ENCODE data around the gene IFT43. TPM values are rescaled to one million over a fixed set of nuclear protein-coding genes. Genes with fewer than 3 reads are reported as not detected.

IFT43 gene
- total RNA-seq, 1 experiment from 2014 or later = 24.2 TPM

GRCh38 chr14:76015668-76016067, 30.1 kb downstream of the IFT43 start:
- POLR2A ChIA-PET = no interaction called here
- ATAC-seq = no peak

More at GRCh38 chr14:76015668-76016067, 30.1 kb downstream of the IFT43 start:
- H3K79me2 ChIP-seq (ENCODE audit: insufficient read depth, low read length) = no peaks in the 10 kb centered on the region; the same call in 1 of the 2 replicates
- CTCF ChIA-PET = no interaction called here
- H3K27ac ChIP-seq (ENCODE audit: low read depth, low read length) = no peak overlapping the region
- no peaks in the 10 kb centered on the region for H3K9me3 ChIP-seq (ENCODE audit: control insufficient read depth in 1 of 2, insufficient read depth in 1 of 2, low read depth in 1 of 2, low read length in 2 of 2)
- no peak overlapping the region for H3K4me3 ChIP-seq (replicated peaks in 1 of 2; ENCODE audit: low read depth in 1 of 2, low read length in 2 of 2)
- intact Hi-C loops (cut with micrococcal nuclease) = no loop called here
- H3K4me2 ChIP-seq (ENCODE audit: low read length) = no peak overlapping the region
- RAD21 ChIA-PET (ENCODE audit: low non-redundant PET in 1 of 2, low total read pairs in 2 of 2, uncharacterized antibody in 2 of 2, unreplicated experiment in 2 of 2) = no interaction called here
- TF ChIP-seq REST (IDR thresholded peaks at IDR 0.05; ENCODE audit: low read depth) = no peak
- TF ChIP-seq, protein P1, sequence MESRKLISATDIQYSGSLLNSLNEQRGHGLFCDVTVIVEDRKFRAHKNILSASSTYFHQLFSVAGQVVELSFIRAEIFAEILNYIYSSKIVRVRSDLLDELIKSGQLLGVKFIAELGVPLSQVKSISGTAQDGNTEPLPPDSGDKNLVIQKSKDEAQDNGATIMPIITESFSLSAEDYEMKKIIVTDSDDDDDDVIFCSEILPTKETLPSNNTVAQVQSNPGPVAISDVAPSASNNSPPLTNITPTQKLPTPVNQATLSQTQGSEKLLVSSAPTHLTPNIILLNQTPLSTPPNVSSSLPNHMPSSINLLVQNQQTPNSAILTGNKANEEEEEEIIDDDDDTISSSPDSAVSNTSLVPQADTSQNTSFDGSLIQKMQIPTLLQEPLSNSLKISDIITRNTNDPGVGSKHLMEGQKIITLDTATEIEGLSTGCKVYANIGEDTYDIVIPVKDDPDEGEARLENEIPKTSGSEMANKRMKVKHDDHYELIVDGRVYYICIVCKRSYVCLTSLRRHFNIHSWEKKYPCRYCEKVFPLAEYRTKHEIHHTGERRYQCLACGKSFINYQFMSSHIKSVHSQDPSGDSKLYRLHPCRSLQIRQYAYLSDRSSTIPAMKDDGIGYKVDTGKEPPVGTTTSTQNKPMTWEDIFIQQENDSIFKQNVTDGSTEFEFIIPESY (IDR thresholded peaks at IDR 0.05; ENCODE audit: extremely low read depth, insufficient replicate concordance, low read length) = no peak
- no peak for TF ChIP-seq ZFX (IDR thresholded peaks at IDR 0.05)
- no peak for TF ChIP-seq SP1 (IDR thresholded peaks at IDR 0.05; ENCODE audit: low read depth)
- TF ChIP-seq JUND (IDR thresholded peaks at IDR 0.05) = no peak
- no peak for TF ChIP-seq RAD21 (IDR thresholded peaks at IDR 0.05; ENCODE audit: low read depth)
- no peak for TF ChIP-seq CBX3 (IDR thresholded peaks at IDR 0.05; ENCODE audit: low read depth)
- TF ChIP-seq, protein P2, sequence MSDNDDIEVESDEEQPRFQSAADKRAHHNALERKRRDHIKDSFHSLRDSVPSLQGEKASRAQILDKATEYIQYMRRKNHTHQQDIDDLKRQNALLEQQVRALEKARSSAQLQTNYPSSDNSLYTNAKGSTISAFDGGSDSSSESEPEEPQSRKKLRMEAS (IDR thresholded peaks at IDR 0.05) = no peak
- TF ChIP-seq ELF1 (IDR thresholded peaks at IDR 0.05; ENCODE audit: borderline replicate concordance, low read depth) = no peak
- no peak for TF ChIP-seq FOSL1 (IDR thresholded peaks at IDR 0.05; ENCODE audit: low read depth)
- no peak for TF ChIP-seq TCF7L2 (IDR thresholded peaks at IDR 0.05; ENCODE audit: borderline replicate concordance, extremely low read depth, insufficient read depth, insufficient read length)
- TF ChIP-seq CEBPB (IDR thresholded peaks at IDR 0.05; ENCODE audit: low read depth) = no peak
- TF ChIP-seq ZNF274 (IDR thresholded peaks at IDR 0.05; ENCODE audit: low read depth, low read length) = no peak
- TF ChIP-seq, protein P3, sequence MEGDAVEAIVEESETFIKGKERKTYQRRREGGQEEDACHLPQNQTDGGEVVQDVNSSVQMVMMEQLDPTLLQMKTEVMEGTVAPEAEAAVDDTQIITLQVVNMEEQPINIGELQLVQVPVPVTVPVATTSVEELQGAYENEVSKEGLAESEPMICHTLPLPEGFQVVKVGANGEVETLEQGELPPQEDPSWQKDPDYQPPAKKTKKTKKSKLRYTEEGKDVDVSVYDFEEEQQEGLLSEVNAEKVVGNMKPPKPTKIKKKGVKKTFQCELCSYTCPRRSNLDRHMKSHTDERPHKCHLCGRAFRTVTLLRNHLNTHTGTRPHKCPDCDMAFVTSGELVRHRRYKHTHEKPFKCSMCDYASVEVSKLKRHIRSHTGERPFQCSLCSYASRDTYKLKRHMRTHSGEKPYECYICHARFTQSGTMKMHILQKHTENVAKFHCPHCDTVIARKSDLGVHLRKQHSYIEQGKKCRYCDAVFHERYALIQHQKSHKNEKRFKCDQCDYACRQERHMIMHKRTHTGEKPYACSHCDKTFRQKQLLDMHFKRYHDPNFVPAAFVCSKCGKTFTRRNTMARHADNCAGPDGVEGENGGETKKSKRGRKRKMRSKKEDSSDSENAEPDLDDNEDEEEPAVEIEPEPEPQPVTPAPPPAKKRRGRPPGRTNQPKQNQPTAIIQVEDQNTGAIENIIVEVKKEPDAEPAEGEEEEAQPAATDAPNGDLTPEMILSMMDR (IDR thresholded peaks at IDR 0.05 in 2 of 3, conservative IDR thresholded peaks at IDR 0.05 in 1 of 3; ENCODE audit: borderline replicate concordance in 1 of 3, insufficient read depth in 1 of 3, low read depth in 2 of 3, low read length in 2 of 3) = no peak
- TF ChIP-seq EZH2 (IDR thresholded peaks at IDR 0.05) = no peak
- no peak for DNase-seq (ENCODE audit: low read depth, low spot score)
- H3K27me3 ChIP-seq (ENCODE audit: insufficient read depth, low read length) = no peaks in the 10 kb centered on the region
- H2AFZ ChIP-seq (ENCODE audit: low read depth, low read length, poor library complexity, severe bottlenecking) = no peak overlapping the region
- no TSS peak for BruUV-seq (replicated peaks)
- H3K9me2 ChIP-seq (ENCODE audit: insufficient read depth) = no peaks in the 10 kb centered on the region
- H3K36me3 ChIP-seq (ENCODE audit: control insufficient read depth in 1 of 2, insufficient read depth in 2 of 2, low read length in 2 of 2) = peaks cover 0 to 3% of the 10 kb centered on the region in 2 experiments; a peak in 2 of 4 replicates
- no peak overlapping the region for H3K9ac ChIP-seq (ENCODE audit: low read length)
- no peaks in the 10 kb centered on the region for H4K20me1 ChIP-seq (ENCODE audit: insufficient read depth)
- no peaks in the 10 kb centered on the region for H3K4me1 ChIP-seq (ENCODE audit: control insufficient read depth in 1 of 2, insufficient read depth in 2 of 2, low read length in 2 of 2)

Measured in HCT116 (cell line).